Mesothelial cell of epicardium (in vitro differentiated cells): ENCODE measurements around the gene RUNX1. TPM values are rescaled to one million over a fixed set of nuclear protein-coding genes. Genes with fewer than 3 reads are reported as not detected.

Source experiments
- DNase-seq, 2 experiments: peaks; one replicate each; pipeline ENCODE4 v3.0.0; 2021; ENCODE audit warnings: low spot score in 2 of 2; ENCODE audit not compliant: unreplicated experiment in 2 of 2
- H3K27ac Mint-ChIP-seq: 2 replicates; pipeline ENCODE4 v1.8.0; 2021; ENCODE audit warnings: mixed read lengths
- H3K27me3 Mint-ChIP-seq: 2 replicates; pipeline ENCODE4 v1.8.0; 2021; ENCODE audit warnings: low read depth, mixed read lengths
- H3K36me3 Mint-ChIP-seq: 2 replicates; pipeline ENCODE4 v1.8.0; 2021; ENCODE audit warnings: mixed read lengths
- H3K4me1 Mint-ChIP-seq: 2 replicates; pipeline ENCODE4 v1.8.0; 2021; ENCODE audit warnings: mixed read lengths
- H3K4me3 Mint-ChIP-seq: 2 replicates; pipeline ENCODE4 v1.8.0; 2021; ENCODE audit warnings: mild to moderate bottlenecking, moderate library complexity, mixed read lengths
- H3K9me3 Mint-ChIP-seq: 2 replicates; pipeline ENCODE4 v1.8.0; 2021; ENCODE audit warnings: mixed read lengths
- CTCF ChIP-seq: fragments of 200-600 bp; sonication (generic); IDR thresholded peaks from one replicate; pipeline ENCODE4 v1.5.0; 2021; ENCODE audit warnings: antibody characterized with exemption; ENCODE audit not compliant: unreplicated experiment
- total RNA-seq: library from RNA; stranded (reverse); gene quantifications from 3 replicates; pipeline ENCODE4 v1.2.1, GENCODE V29; 2021

The RUNX1 gene
- total RNA-seq, 1 donor from 2014 or later: 41.2 TPM

- Mint-ChIP-seq H3K4me3 (no peak overlapping the region), H3K36me3 (no peaks in the 10 kb centered on the region), H3K9me3 (peaks cover 17% of the 10 kb centered on the region), H3K27ac (no peak overlapping the region), H3K27me3 (no peaks in the 10 kb centered on the region), H3K4me1 (peaks cover 7% of the 10 kb centered on the region)
- no peak for DNase-seq
- no peak for TF ChIP-seq CTCF
These were observed 42.4 kb upstream of the RUNX1 start for GRCh38 chr21:35091496-35091895.

- no peak for DNase-seq
- TF ChIP-seq CTCF: no peak
- H3K4me1 Mint-ChIP-seq: peaks cover 11% of the 10 kb centered on the region
- no peak overlapping the region for H3K4me3 Mint-ChIP-seq
- H3K27ac Mint-ChIP-seq: no peak overlapping the region
- no peaks in the 10 kb centered on the region for H3K36me3 Mint-ChIP-seq
- H3K27me3 Mint-ChIP-seq: no peaks in the 10 kb centered on the region
- peaks cover 17% of the 10 kb centered on the region for H3K9me3 Mint-ChIP-seq
These were observed 41.3 kb upstream of the RUNX1 start for GRCh38 chr21:35090403-35090802.

- Mint-ChIP-seq H3K4me3 (no peak overlapping the region), H3K36me3 (no peaks in the 10 kb centered on the region), H3K4me1 (peaks cover 11% of the 10 kb centered on the region), H3K9me3 (peaks cover 10% of the 10 kb centered on the region), H3K27ac (no peak overlapping the region), H3K27me3 (no peaks in the 10 kb centered on the region)
- no peak for TF ChIP-seq CTCF
- DNase-seq: no peak
These were observed 39.2 kb upstream of the RUNX1 start for GRCh38 chr21:35088319-35088771.

GRCh38 chr21:35086357-35086756 is 37.3 kb upstream of the RUNX1 start:
- H3K27ac Mint-ChIP-seq: no peak overlapping the region
- no peak for TF ChIP-seq CTCF
- peaks cover 11% of the 10 kb centered on the region for H3K9me3 Mint-ChIP-seq
- H3K4me1 Mint-ChIP-seq: peaks cover 11% of the 10 kb centered on the region
- H3K27me3 Mint-ChIP-seq: no peaks in the 10 kb centered on the region
- no peak for DNase-seq
- no peak overlapping the region for H3K4me3 Mint-ChIP-seq
- H3K36me3 Mint-ChIP-seq: no peaks in the 10 kb centered on the region

GRCh38 chr21:35084869-35085268 is 35.8 kb upstream of the RUNX1 start:
- DNase-seq: no peak
- no peak for TF ChIP-seq CTCF
- Mint-ChIP-seq H3K27me3 (no peaks in the 10 kb centered on the region), H3K36me3 (no peaks in the 10 kb centered on the region), H3K4me3 (no peak overlapping the region), H3K9me3 (peaks cover 11% of the 10 kb centered on the region), H3K4me1 (peaks cover 11% of the 10 kb centered on the region), H3K27ac (no peak overlapping the region)

GRCh38 chr21:35083246-35083645 is 34.1 kb upstream of the RUNX1 start:
- H3K4me3 Mint-ChIP-seq: no peak overlapping the region
- H3K27ac Mint-ChIP-seq: no peak overlapping the region
- H3K9me3 Mint-ChIP-seq: peaks cover 11% of the 10 kb centered on the region
- peaks cover 11% of the 10 kb centered on the region for H3K4me1 Mint-ChIP-seq
- no peaks in the 10 kb centered on the region for H3K27me3 Mint-ChIP-seq
- no peak for TF ChIP-seq CTCF
- DNase-seq: no peak
- no peaks in the 10 kb centered on the region for H3K36me3 Mint-ChIP-seq
